HepG2 (cell line): Measurements from ENCODE around the gene COA1.

Experiments used
- TF ChIP-seq, protein P1 (sequence below): sonication (generic); formaldehyde crosslinking; IDR thresholded peaks from 2 replicates; pipeline ENCODE4 v1.5.0; 2020; ENCODE audit warnings: mild to moderate bottlenecking, missing genetic modification reagents, moderate library complexity
- TF ChIP-seq, protein P2 (sequence below): sonication (generic); formaldehyde crosslinking; IDR thresholded peaks from 2 replicates; pipeline ENCODE4 v1.4.0; 2020; ENCODE audit warnings: missing genetic modification reagents

DNA sequence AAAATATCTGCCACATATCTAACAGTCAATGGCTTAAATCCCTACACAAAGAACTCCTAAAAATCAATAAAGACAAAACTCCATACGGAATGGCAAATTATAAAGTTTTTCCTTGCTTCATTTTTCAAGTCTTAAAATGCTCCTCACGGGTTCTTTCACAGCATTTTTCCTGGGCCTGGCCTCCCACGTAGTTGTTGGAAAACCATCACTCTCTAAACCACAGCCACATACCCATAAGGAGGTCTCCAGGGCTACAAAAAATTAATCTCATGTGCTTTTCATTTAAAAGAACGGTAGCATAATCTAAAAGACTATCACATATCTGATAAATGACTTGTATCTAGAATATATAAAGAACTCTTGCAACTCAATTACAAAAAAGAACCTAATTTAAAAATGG lies 2.9 kb downstream of the COA1 start:
- TF ChIP-seq, protein P1, sequence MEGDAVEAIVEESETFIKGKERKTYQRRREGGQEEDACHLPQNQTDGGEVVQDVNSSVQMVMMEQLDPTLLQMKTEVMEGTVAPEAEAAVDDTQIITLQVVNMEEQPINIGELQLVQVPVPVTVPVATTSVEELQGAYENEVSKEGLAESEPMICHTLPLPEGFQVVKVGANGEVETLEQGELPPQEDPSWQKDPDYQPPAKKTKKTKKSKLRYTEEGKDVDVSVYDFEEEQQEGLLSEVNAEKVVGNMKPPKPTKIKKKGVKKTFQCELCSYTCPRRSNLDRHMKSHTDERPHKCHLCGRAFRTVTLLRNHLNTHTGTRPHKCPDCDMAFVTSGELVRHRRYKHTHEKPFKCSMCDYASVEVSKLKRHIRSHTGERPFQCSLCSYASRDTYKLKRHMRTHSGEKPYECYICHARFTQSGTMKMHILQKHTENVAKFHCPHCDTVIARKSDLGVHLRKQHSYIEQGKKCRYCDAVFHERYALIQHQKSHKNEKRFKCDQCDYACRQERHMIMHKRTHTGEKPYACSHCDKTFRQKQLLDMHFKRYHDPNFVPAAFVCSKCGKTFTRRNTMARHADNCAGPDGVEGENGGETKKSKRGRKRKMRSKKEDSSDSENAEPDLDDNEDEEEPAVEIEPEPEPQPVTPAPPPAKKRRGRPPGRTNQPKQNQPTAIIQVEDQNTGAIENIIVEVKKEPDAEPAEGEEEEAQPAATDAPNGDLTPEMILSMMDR = no peak
- TF ChIP-seq, protein P2, sequence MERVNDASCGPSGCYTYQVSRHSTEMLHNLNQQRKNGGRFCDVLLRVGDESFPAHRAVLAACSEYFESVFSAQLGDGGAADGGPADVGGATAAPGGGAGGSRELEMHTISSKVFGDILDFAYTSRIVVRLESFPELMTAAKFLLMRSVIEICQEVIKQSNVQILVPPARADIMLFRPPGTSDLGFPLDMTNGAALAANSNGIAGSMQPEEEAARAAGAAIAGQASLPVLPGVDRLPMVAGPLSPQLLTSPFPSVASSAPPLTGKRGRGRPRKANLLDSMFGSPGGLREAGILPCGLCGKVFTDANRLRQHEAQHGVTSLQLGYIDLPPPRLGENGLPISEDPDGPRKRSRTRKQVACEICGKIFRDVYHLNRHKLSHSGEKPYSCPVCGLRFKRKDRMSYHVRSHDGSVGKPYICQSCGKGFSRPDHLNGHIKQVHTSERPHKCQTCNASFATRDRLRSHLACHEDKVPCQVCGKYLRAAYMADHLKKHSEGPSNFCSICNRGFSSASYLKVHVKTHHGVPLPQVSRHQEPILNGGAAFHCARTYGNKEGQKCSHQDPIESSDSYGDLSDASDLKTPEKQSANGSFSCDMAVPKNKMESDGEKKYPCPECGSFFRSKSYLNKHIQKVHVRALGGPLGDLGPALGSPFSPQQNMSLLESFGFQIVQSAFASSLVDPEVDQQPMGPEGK = no peak
